NCI-H345 treated with DMSO at 0.1 percent for 48 hours (cell line): ENCODE results near the gene MAP6.

Source experiments
- DNase-seq: peaks from one replicate; lab custom pipeline; 2025; ENCODE audit not compliant: unreplicated experiment; lab: John Stamatoyannopoulos, UW

The MAP6 gene

GRCh38 chr11:75571625-75572024 lies 97.2 kb downstream of the MAP6 start:
- no peak for DNase-seq

- no peak for DNase-seq
Observed at GRCh38 chr11:75570559-75571139, 98.2 kb downstream of the MAP6 start.

- no peak for DNase-seq
Observed at GRCh38 chr11:75568616-75569219, 100.1 kb downstream of the MAP6 start.

GRCh38 chr11:75567971-75568370 lies 100.9 kb downstream of the MAP6 start:
- DNase-seq = no peak

GRCh38 chr11:75566763-75567279 lies 102.0 kb downstream of the MAP6 start:
- DNase-seq = no peak

- no peak for DNase-seq
Observed at GRCh38 chr11:75565916-75566762, 102.7 kb downstream of the MAP6 start.

- no peak for DNase-seq
Observed at GRCh38 chr11:75565221-75565814, 103.5 kb downstream of the MAP6 start.

- DNase-seq = no peak
Observed at GRCh38 chr11:75563978-75564552, 104.8 kb downstream of the MAP6 start.

GRCh38 chr11:75563501-75563977 lies 105.3 kb downstream of the MAP6 start:
- no peak for DNase-seq

GRCh38 chr11:75562836-75563484 lies 105.9 kb downstream of the MAP6 start:
- no peak for DNase-seq

GRCh38 chr11:75562048-75562835 lies 106.6 kb downstream of the MAP6 start, which contains the start of gene SERPINH1:
Gene SERPINH1 (plus strand): TSS chr11:75562253. CDS start chr11:75566350, 4,097 bp downstream.
- peak; percentile 69 for DNase-seq

- no peak for DNase-seq
Observed at GRCh38 chr11:75561426-75562047, 107.3 kb downstream of the MAP6 start.

GRCh38 chr11:75560644-75561043 lies 108.2 kb downstream of the MAP6 start:
- no peak for DNase-seq

GRCh38 chr11:75558939-75559843 lies 109.6 kb downstream of the MAP6 start:
- DNase-seq = no peak

- DNase-seq = no peak
Observed at GRCh38 chr11:75557666-75558494, 111.0 kb downstream of the MAP6 start.

- no peak for DNase-seq
Observed at GRCh38 chr11:75556275-75556674, 112.6 kb downstream of the MAP6 start.

- DNase-seq = no peak
Observed at GRCh38 chr11:75555079-75555811, 113.6 kb downstream of the MAP6 start.
